Spleen (tissue), 11 donors: ENCODE data around the gene CHTOP. TPM values are rescaled to one million over a fixed set of nuclear protein-coding genes. Genes with fewer than 3 reads are reported as not detected.
A peak's percentile ranks its signal among the peaks of the same experiment; 100 is the strongest.
"Not testable (repeated sequence)": the region's sequence is repeated elsewhere in the genome, so short reads cannot be mapped to it uniquely, and the experiment has no call there.

Experiments used
- DNase-seq: peaks from one replicate; pipeline ENCODE4 v3.0.0-alpha.2; 2020
- H3K27ac ChIP-seq, 8 donors: fragments of 200-600 bp; sonication (generic) in 7 of 8; 1 replicate in 4 of 8; 2 replicates in 4 of 8; pipeline versions ENCODE4 v1.5.0 to v1.8.0; 2016 to 2021; ENCODE audit warnings: inconsistent platforms in 4 of 8, mild to moderate bottlenecking in 4 of 8, moderate library complexity in 1 of 8
- H3K27me3 ChIP-seq, 7 donors: fragments of 200-600 bp; sonication (generic) in 6 of 7; replicated peaks in 1 of 7; 1 replicate in 4 of 7; 2 replicates in 3 of 7; pipeline versions ENCODE4 v1.5.0 to v1.8.0; 2016 to 2021; ENCODE audit warnings: inconsistent platforms in 3 of 7, mild to moderate bottlenecking in 1 of 7
- H3K36me3 ChIP-seq, 6 donors: fragments of 200-600 bp; sonication (generic) in 5 of 6; 1 replicate in 4 of 6; 2 replicates in 2 of 6; pipeline versions ENCODE4 v1.5.0 to v1.8.0; 2016 to 2021; ENCODE audit warnings: inconsistent platforms in 2 of 6
- H3K4me1 ChIP-seq, 6 donors: fragments of 200-600 bp; sonication (generic) in 5 of 6; 1 replicate in 3 of 6; 2 replicates in 3 of 6; pipeline versions ENCODE4 v1.5.0 to v1.8.0; 2016 to 2021; ENCODE audit warnings: inconsistent platforms in 3 of 6
- H3K4me3 ChIP-seq, 8 donors: fragments of 200-600 bp; sonication (generic) in 7 of 8; 1 replicate in 4 of 8; 2 replicates in 4 of 8; pipeline versions ENCODE4 v1.5.0 to v1.8.0; 2016 to 2021; ENCODE audit warnings: inconsistent platforms in 4 of 8, mild to moderate bottlenecking in 4 of 8, moderate library complexity in 2 of 8
- H3K9me3 ChIP-seq, 8 donors: fragments of 200-600 bp; sonication (generic) in 7 of 8; 1 replicate in 4 of 8; 2 replicates in 4 of 8; pipeline versions ENCODE4 v1.5.0 to v1.8.0; 2016 to 2021; ENCODE audit warnings: inconsistent platforms in 4 of 8
- POLR2A ChIP-seq, 3 donors: fragments of 450-650 bp; IDR thresholded peaks; one replicate each; pipeline ENCODE4 v1.5.1; 2017; ENCODE audit warnings: antibody characterized with exemption in 3 of 3, mild to moderate bottlenecking in 1 of 3
- POLR2AphosphoS5 ChIP-seq, 3 donors: sonication (generic); formaldehyde crosslinking; IDR thresholded peaks; one replicate each; pipeline ENCODE4 v1.5.1; 2017; ENCODE audit warnings: antibody characterized with exemption in 3 of 3
- WGBS, 5 donors: extraction: QIAGEN DNeasy Blood & Tissue Kit in 3 of 5; methylation state at CpG; one replicate each; pipeline versions ENCODE4 v1.1.5 to v1.1.7; 2013 to 2018; 5-methylcytosine and 5-hydroxymethylcytosine counted together
- intact Hi-C: fragments of 100-400 bp; cut with DNase I; formaldehyde crosslinking; loops from one replicate; pipeline ENCODE4 v1.15.0; 2023; ENCODE audit warnings: low total_unique reads
- polyA plus RNA-seq, 3 donors: library from polyadenylated mRNA; stranded (reverse); fragments of 200-250 nt; gene quantifications; one replicate each; pipeline ENCODE4 v1.2.1, GENCODE V29; 2013
- total RNA-seq, 7 donors: library from RNA; depleted of rRNA in 3 of 7; stranded (reverse); fragments of >200 nt in 3 of 7; fragmentation: NEBNext Ultra II Directional in 4 of 7; extraction: Animal tissue kit (Norgen Biotek cat#: 25700) in 4 of 7; gene quantifications; one replicate each; pipeline versions ENCODE4 v1.1.0 to v1.2.1, GENCODE V29; 2016 to 2021
- TF ChIP-seq, protein P1 (sequence below), 11 experiments: fragments of 200-600 bp in 7 of 11; fragments of 450-650 bp in 4 of 11; sonication (generic) in 4 of 11; IDR thresholded peaks in 8 of 11; conservative IDR thresholded peaks in 3 of 11; 1 replicate in 7 of 11; 2 replicates in 4 of 11; pipeline versions ENCODE4 v1.4.0 to v1.8.0; 2016 to 2021; ENCODE audit warnings: antibody characterized with exemption in 11 of 11, inconsistent platforms in 4 of 11, mild to moderate bottlenecking in 1 of 11
- donor health status: healthy with polysubstance abuse.
- donor health status: DM: no; HTN: no; CAD: no; lungs with moderate emphysema.
- donor health status: DM: no; HTN: no; CAD: no.
- donor health status: Bipolar disorder and iron deficiency.
- donor health status: healthy.
- donor health status: DM: no; HTN: no; CAD: no.
- donor health status: DM: yes; HTN: yes; CAD: no.

The CHTOP gene
- total and polyA plus RNA-seq, 10 donors: 58.1 to 108 (median 84.4) TPM

DNA sequence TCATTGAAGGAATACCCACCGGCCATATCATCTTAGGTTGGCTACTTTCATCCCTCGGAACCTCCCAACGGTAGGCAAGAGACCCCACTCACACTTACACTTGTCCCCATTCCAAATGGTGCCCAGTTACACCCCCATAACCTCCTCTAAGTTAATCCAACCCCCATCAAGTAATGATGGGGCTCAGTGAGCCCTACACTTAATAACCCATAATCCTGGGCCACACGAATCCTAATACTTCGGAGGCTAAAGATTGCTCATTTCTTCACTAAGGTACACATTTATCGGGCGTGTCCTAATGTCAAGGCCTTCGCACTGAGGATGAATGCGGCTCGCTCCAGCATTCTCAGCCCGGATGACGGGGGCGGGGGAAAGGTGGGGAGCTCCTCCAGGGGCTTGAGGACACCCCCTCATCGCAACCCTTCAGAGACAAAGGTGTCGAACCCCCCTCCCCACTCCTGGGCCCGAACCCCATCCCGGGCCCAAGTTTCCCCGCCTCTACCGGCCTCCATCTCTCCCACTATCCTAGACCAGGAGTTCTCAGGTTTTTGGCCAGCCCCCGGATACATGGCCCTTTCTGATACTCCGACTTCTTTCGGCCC, 36.5 kb downstream of the CHTOP start:
- Histone ChIP-seq H3K4me3 (peak overlapping the region; percentile 65 to 90 (median 78)), H3K27me3 (no peaks in the 10 kb centered on the region), H3K4me1 (peaks cover 15 to 42% (median 34%) of the 10 kb centered on the region in 6 donors), H3K27ac (peak overlapping the region; percentile 73 to 94 (median 90)), H3K9me3 (no peaks in the 10 kb centered on the region), H3K36me3 (peaks cover 0 to 44% (median 40%) of the 10 kb centered on the region in 6 donors)
- TF ChIP-seq POLR2A (IDR thresholded peaks at IDR 0.05) (no peak), POLR2AphosphoS5 (IDR thresholded peaks at IDR 0.05) (no peak)
- TF ChIP-seq, protein P1, sequence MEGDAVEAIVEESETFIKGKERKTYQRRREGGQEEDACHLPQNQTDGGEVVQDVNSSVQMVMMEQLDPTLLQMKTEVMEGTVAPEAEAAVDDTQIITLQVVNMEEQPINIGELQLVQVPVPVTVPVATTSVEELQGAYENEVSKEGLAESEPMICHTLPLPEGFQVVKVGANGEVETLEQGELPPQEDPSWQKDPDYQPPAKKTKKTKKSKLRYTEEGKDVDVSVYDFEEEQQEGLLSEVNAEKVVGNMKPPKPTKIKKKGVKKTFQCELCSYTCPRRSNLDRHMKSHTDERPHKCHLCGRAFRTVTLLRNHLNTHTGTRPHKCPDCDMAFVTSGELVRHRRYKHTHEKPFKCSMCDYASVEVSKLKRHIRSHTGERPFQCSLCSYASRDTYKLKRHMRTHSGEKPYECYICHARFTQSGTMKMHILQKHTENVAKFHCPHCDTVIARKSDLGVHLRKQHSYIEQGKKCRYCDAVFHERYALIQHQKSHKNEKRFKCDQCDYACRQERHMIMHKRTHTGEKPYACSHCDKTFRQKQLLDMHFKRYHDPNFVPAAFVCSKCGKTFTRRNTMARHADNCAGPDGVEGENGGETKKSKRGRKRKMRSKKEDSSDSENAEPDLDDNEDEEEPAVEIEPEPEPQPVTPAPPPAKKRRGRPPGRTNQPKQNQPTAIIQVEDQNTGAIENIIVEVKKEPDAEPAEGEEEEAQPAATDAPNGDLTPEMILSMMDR (IDR thresholded peaks at IDR 0.05 in 8 of 11, conservative IDR thresholded peaks at IDR 0.05 in 3 of 11): peak in 1 of 11 experiments; percentile 7
- peak; percentile 87 for DNase-seq
- WGBS, 5 donors: 1 to 3% (median 2%) methylated on average over 22 of the region's 22 CpGs
- intact Hi-C loops: no loop called here

DNA sequence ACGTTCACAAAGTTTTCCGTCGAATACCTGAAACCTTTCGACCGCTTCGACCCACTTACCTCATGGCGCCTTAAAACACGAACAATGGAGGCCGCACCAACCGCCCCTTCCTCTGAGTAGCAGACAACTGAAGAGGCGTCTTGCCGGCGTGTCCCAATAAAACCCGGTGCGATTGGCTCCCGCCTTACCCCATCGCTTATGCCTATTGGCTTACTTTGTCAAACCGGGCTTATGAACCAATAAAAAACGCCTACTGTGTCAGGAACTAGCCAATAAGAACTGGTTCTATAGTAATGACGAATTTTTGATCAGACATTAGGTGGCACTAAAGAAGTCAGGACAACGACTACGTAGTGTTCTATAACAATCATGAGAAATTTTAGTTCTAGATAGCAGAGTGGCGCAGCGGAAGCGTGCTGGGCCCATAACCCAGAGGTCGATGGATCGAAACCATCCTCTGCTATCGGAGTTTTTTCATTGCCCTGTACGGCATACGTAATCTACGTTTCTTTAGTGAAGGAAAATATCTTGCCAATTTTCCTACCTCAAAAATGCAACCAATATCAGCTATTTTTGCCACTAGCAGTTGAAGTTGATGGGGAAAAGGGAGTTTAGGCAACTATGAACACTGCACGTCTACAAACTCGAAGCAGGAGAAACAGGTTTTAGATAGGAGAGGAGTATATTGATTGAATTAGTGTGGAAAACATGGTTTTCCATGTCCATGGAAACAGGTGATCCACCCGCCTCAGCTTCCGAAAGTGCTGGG, 37.2 kb downstream of the CHTOP start, which contains the start of gene ILF2:
Gene ILF2 (minus strand): TSS at position 135 of the 769 bp plus-strand sequence. CDS start 71 bp downstream, at position 64.
- H3K4me1 ChIP-seq: peaks cover 15 to 42% (median 34%) of the 10 kb centered on the region in 6 donors
- DNase-seq: peak; percentile 95
- intact Hi-C loops: no loop called here
- no peaks in the 10 kb centered on the region for H3K27me3 ChIP-seq
- no peaks in the 10 kb centered on the region for H3K9me3 ChIP-seq
- peaks cover 0 to 38% (median 33%) of the 10 kb centered on the region in 6 donors for H3K36me3 ChIP-seq
- H3K27ac ChIP-seq: peak within 1 kb of the TSS; percentile 82 to 94 (median 90)
- TF ChIP-seq POLR2AphosphoS5 (IDR thresholded peaks at IDR 0.05) (peak; percentile 69 to 98 (median 93)), POLR2A (IDR thresholded peaks at IDR 0.05) (peak in 2 of 3 donors; percentile 56 to 75)
- TF ChIP-seq, protein P1 (IDR thresholded peaks at IDR 0.05 in 8 of 11, conservative IDR thresholded peaks at IDR 0.05 in 3 of 11): peak in 3 of 11 experiments; percentile 1 to 18 (median 11)
- WGBS, 5 donors: 0 to 1% (median 0%) methylated on average over 35 of the region's 35 CpGs
- H3K4me3 ChIP-seq: peak within 1 kb of the TSS; percentile 65 to 90 (median 78)

DNA sequence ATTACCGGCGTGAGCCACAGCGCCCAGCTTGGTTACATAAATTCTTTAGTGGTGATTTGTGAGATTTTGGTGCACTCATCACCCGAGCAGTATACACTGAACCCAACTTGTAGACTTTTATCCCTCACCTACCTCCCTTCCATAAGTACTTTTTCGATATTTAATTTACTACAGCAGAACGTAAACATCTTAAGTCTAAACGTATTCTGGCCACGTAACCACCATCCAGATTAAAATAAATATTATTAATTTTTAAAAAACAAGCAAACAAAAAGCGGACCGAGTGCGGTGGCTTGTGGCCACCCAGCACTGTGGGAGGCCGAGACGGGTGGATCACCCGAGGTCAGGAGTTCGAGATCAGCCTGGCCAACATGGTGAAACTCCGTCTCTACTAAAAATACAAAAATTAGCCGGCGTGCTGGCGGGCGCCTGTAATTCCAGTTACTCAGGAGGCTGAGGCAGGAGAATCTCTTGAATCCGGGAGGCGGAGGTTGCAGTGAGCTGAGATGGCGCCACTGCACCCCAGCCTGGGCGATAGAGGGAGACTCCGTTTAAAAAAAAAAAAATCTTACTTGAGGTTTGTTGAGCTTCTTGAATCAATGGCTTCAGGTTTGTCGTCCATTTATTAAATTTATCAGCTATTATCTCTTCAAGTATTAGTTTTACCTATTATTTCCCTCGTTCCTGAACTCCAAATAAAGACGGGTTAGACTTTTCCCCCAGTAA, 37.9 kb downstream of the CHTOP start:
- Histone ChIP-seq H3K36me3 (peaks cover 0 to 30% (median 26%) of the 10 kb centered on the region in 6 donors), H3K4me3 (peak overlapping the region; percentile 38 to 85 (median 76)), H3K4me1 (peaks cover 15 to 42% (median 34%) of the 10 kb centered on the region in 6 donors), H3K27ac (peak overlapping the region; percentile 82 to 94 (median 90))
- TF ChIP-seq, protein P1 (IDR thresholded peaks at IDR 0.05 in 8 of 11, conservative IDR thresholded peaks at IDR 0.05 in 3 of 11): peak in 2 of 11 experiments; percentile 8 to 20
- intact Hi-C loops, H3K9me3 ChIP-seq, H3K27me3 ChIP-seq: not testable (repeated sequence)
- WGBS, 5 donors: 7 to 10% (median 8%) methylated on average over 28 of the region's 28 CpGs
- peak; percentile 84 for DNase-seq
